GM12878 (cell line): Measurements from ENCODE around the gene SCLY.
"Not testable (repeated sequence)": the region's sequence is repeated elsewhere in the genome, so short reads cannot be mapped to it uniquely, and the experiment has no call there.

Source experiments
- ASH2L ChIP-seq: fragments of 300-600, 200-600 bp; sonication (generic); IDR thresholded peaks from 2 replicates; pipeline ENCODE4 v1.6.1; 2017; ENCODE audit warnings: low read depth, mild to moderate bottlenecking, borderline replicate concordance
- CTCF ChIP-seq, 3 experiments: IDR thresholded peaks in 2 of 3; conservative IDR thresholded peaks in 1 of 3; 2 replicates each; pipeline ENCODE4 v1.5.1; 2011; ENCODE audit warnings: low read depth in 3 of 3, low read length in 3 of 3, mild to moderate bottlenecking in 3 of 3, control low read depth in 2 of 3, moderate library complexity in 2 of 3, inconsistent platforms in 1 of 3, mixed read lengths in 1 of 3; ENCODE audit not compliant: control insufficient read depth in 2 of 3, insufficient read depth in 1 of 3; ENCODE audit errors: extremely low read depth in 1 of 3
- EZH2 ChIP-seq: IDR thresholded peaks from 2 replicates; pipeline ENCODE4 v1.6.1; 2012; ENCODE audit warnings: low read depth, mild to moderate bottlenecking, control low read depth, inconsistent platforms, low read length, borderline replicate concordance; ENCODE audit not compliant: control insufficient read depth
- IRF3 ChIP-seq: fragments of 450-650 bp; IDR thresholded peaks from 2 replicates; pipeline ENCODE4 v1.6.1; 2014; ENCODE audit warnings: mild to moderate bottlenecking
- MTA3 ChIP-seq: IDR thresholded peaks from 2 replicates; pipeline ENCODE4 v1.6.1; 2012; ENCODE audit warnings: low read length, inconsistent platforms, borderline replicate concordance
- NKRF ChIP-seq: fragments of 450-650 bp; conservative IDR thresholded peaks from 2 replicates; pipeline ENCODE4 v1.6.1; 2017; ENCODE audit warnings: mild to moderate bottlenecking, moderate library complexity
- NRF1 ChIP-seq: conservative IDR thresholded peaks from 2 replicates; pipeline ENCODE4 v1.6.1; 2011; ENCODE audit warnings: mild to moderate bottlenecking, low read depth, low read length, improper control_type of control experiment
- RBBP5 ChIP-seq: fragments of 200-600 bp; sonication (generic); conservative IDR thresholded peaks from 2 replicates; pipeline ENCODE4 v1.6.1; 2016
- TCF12 ChIP-seq: IDR thresholded peaks from 2 replicates; pipeline ENCODE4 v1.6.1; 2011; ENCODE audit warnings: low read depth, mild to moderate bottlenecking, low read length

- not testable (repeated sequence) for TF ChIP-seq ASH2L; NRF1; IRF3; RBBP5; MTA3; CTCF (IDR thresholded peaks at IDR 0.05 in 2 of 3, conservative IDR thresholded peaks at IDR 0.05 in 1 of 3; ENCODE audit: control insufficient read depth in 2 of 3, extremely low read depth in 1 of 3, insufficient read depth in 1 of 3, low read depth in 3 of 3, low read length in 3 of 3); EZH2; TCF12; NKRF
These were observed 54.9 kb downstream of the SCLY start for GRCh38 chr2:238115709-238116108.
